Mucosa of descending colon (tissue), 3 donors: ENCODE data around the gene TRPM8. TPM values are rescaled to one million over a fixed set of nuclear protein-coding genes. Genes with fewer than 3 reads are reported as not detected.

Source experiments
- ATAC-seq: fragments of 200-7000 bp; cut with Tn5 transposase; one replicate; pipeline ENCODE4 v1.9.1; 2020; ENCODE audit warnings: mild to moderate bottlenecking, moderate library complexity
- DNase-seq, 3 donors: peaks; one replicate each; pipeline ENCODE4 v3.0.0-alpha.2; 2020
- H3K36me3 ChIP-seq: fragments of 200-600 bp; one replicate; pipeline ENCODE4 v1.8.0; 2021; ENCODE audit warnings: low read depth, mild to moderate bottlenecking
- H3K4me1 ChIP-seq: fragments of 200-600 bp; one replicate; pipeline ENCODE4 v1.8.0; 2021; ENCODE audit warnings: low read depth, mild to moderate bottlenecking
- H3K4me3 ChIP-seq: fragments of 200-600 bp; one replicate; pipeline ENCODE4 v1.8.0; 2021; ENCODE audit warnings: mild to moderate bottlenecking
- H3K9me3 ChIP-seq: fragments of 200-600 bp; one replicate; pipeline ENCODE4 v1.8.0; 2021; ENCODE audit warnings: mild to moderate bottlenecking
- CTCF ChIP-seq: fragments of 200-600 bp; IDR thresholded peaks from one replicate; pipeline ENCODE4 v1.8.0; 2022; ENCODE audit warnings: antibody characterized with exemption, mild to moderate bottlenecking
- intact Hi-C, 2 donors: fragments of 100-400 bp; cut with DNase I in 1 of 2; cut with micrococcal nuclease in 1 of 2; formaldehyde crosslinking; loops; one replicate each; pipeline versions ENCODE4 v1.11.0 to v1.11.1; 2022; cut with DNase I, micrococcal nuclease
- total RNA-seq, 3 donors: library from RNA; stranded (reverse); fragmentation: NEBNext Ultra II Directional in 2 of 3; extraction: Animal tissue kit (Norgen Biotek cat#: 25700) in 2 of 3; gene quantifications; one replicate each; pipeline versions ENCODE4 v1.2.1 to v1.2.4, GENCODE V29; 2021 to 2023
- donor health status: DM: no; HTN: no; CAD: no; lungs with moderate emphysema.
- donor health status: DM: no; HTN: no; CAD: no.
- donor health status: DM: no; HTN: yes; CAD: no.

The TRPM8 gene
- total RNA-seq, 3 donors from 2014 or later: not detected

GRCh38 chr2:233928594-233929351, 11.6 kb downstream of the TRPM8 start:
- DNase-seq: peak in 2 of 3 donors; percentile 33 to 52
- no peak for ATAC-seq
- TF ChIP-seq CTCF: peak; percentile 9
- Histone ChIP-seq H3K4me3 (no peak overlapping the region), H3K36me3 (no peaks in the 10 kb centered on the region), H3K4me1 (no peaks in the 10 kb centered on the region), H3K9me3 (no peaks in the 10 kb centered on the region)
- intact Hi-C loops: no loop called here

- no peak overlapping the region for H3K4me3 ChIP-seq
- peak in 2 of 3 donors; percentile 25 to 38 for DNase-seq
Observed at GRCh38 chr2:233929352-233930022, 12.3 kb downstream of the TRPM8 start.

GRCh38 chr2:233934524-233934923, 17.4 kb downstream of the TRPM8 start:
- Histone ChIP-seq H3K4me3 (no peak overlapping the region), H3K36me3 (no peaks in the 10 kb centered on the region), H3K9me3 (no peaks in the 10 kb centered on the region), H3K4me1 (no peaks in the 10 kb centered on the region)
- ATAC-seq (no peak), DNase-seq (no peak)
- no peak for TF ChIP-seq CTCF
- intact Hi-C loops: no loop called here

More at GRCh38 chr2:233929352-233930022, 12.3 kb downstream of the TRPM8 start:
- ATAC-seq: peak; percentile 79
- intact Hi-C loops: no loop called here
- H3K36me3 ChIP-seq: no peaks in the 10 kb centered on the region
- no peak for TF ChIP-seq CTCF
- H3K4me1 ChIP-seq: no peaks in the 10 kb centered on the region
- no peaks in the 10 kb centered on the region for H3K9me3 ChIP-seq

- DNase-seq (no peak), ATAC-seq (no peak)
- no peak for TF ChIP-seq CTCF
- intact Hi-C loops: no loop called here
- Histone ChIP-seq H3K36me3 (no peaks in the 10 kb centered on the region), H3K9me3 (no peaks in the 10 kb centered on the region), H3K4me3 (no peak overlapping the region), H3K4me1 (no peaks in the 10 kb centered on the region)
Observed at GRCh38 chr2:233935426-233935825, 18.3 kb downstream of the TRPM8 start.

- no peak overlapping the region for H3K4me3 ChIP-seq
Observed at GRCh38 chr2:233936089-233936488, 18.9 kb downstream of the TRPM8 start.

More at GRCh38 chr2:233936089-233936488, 18.9 kb downstream of the TRPM8 start:
- ATAC-seq (no peak), DNase-seq (no peak)
- Histone ChIP-seq H3K4me1 (no peaks in the 10 kb centered on the region), H3K36me3 (no peaks in the 10 kb centered on the region), H3K9me3 (no peaks in the 10 kb centered on the region)
- intact Hi-C loops: no loop called here
- no peak for TF ChIP-seq CTCF
